ENCODE results near the gene ABL1. TPM values are rescaled to one million over a fixed set of nuclear protein-coding genes. Genes with fewer than 3 reads are reported as not detected.
"Not testable (repeated sequence)": the region's sequence is repeated elsewhere in the genome, so short reads cannot be mapped to it uniquely, and the experiment has no call there.

The ABL1 gene
- total RNA-seq (ENCODE audit: insufficient read depth, low replicate concordance), result 48.2 TPM

GRCh38 chr9:130834371-130835336, at the start of gene ABL1:
TSS of gene ABL1 (plus strand) at chr9:130835254. CDS start at chr9:130835447, 193 bp downstream.
- DNase-seq (ENCODE audit: low spot score), result peak; percentile 82

GRCh38 chr9:130785940-130786508, 49.0 kb upstream of the ABL1 start:
- DNase-seq (ENCODE audit: low spot score), result no peak

GRCh38 chr9:130786526-130786925, 48.5 kb upstream of the ABL1 start:
- no peak for DNase-seq (ENCODE audit: low spot score)

GRCh38 chr9:130789747-130790672, 45.0 kb upstream of the ABL1 start:
- no peak for DNase-seq (ENCODE audit: low spot score)

- no peak for DNase-seq (ENCODE audit: low spot score)
Measured at GRCh38 chr9:130791303-130791894, 43.7 kb upstream of the ABL1 start.

GRCh38 chr9:130793589-130793988, 41.5 kb upstream of the ABL1 start:
- DNase-seq (ENCODE audit: low spot score), result no peak

GRCh38 chr9:130794021-130794420, 41.0 kb upstream of the ABL1 start:
- not testable (repeated sequence) for DNase-seq (ENCODE audit: low spot score)

- not testable (repeated sequence) for DNase-seq (ENCODE audit: low spot score)
Measured at GRCh38 chr9:130794423-130794822, 40.6 kb upstream of the ABL1 start.

- DNase-seq (ENCODE audit: low spot score), result no peak
Measured at GRCh38 chr9:130794923-130795495, 40.0 kb upstream of the ABL1 start.

GRCh38 chr9:130803116-130803515, 31.9 kb upstream of the ABL1 start:
- DNase-seq (ENCODE audit: low spot score), result not testable (repeated sequence)

- DNase-seq (ENCODE audit: low spot score), result no peak
Measured at GRCh38 chr9:130805510-130806326, 29.3 kb upstream of the ABL1 start.

GRCh38 chr9:130806327-130806716, 28.7 kb upstream of the ABL1 start:
- DNase-seq (ENCODE audit: low spot score), result no peak

GRCh38 chr9:130810609-130811136, 24.4 kb upstream of the ABL1 start:
- DNase-seq (ENCODE audit: low spot score), result no peak

GRCh38 chr9:130815242-130815808, 19.7 kb upstream of the ABL1 start:
- no peak for DNase-seq (ENCODE audit: low spot score)

GRCh38 chr9:130817914-130818313, 17.1 kb upstream of the ABL1 start:
- no peak for DNase-seq (ENCODE audit: low spot score)

- DNase-seq (ENCODE audit: low spot score), result no peak
Measured at GRCh38 chr9:130820135-130820738, 14.8 kb upstream of the ABL1 start.

GRCh38 chr9:130823435-130823834, 11.6 kb upstream of the ABL1 start:
- DNase-seq (ENCODE audit: low spot score), result no peak

GRCh38 chr9:130824079-130824478, 11.0 kb upstream of the ABL1 start:
- no peak for DNase-seq (ENCODE audit: low spot score)

All from umbilical cord (tissue), 2 donors.